ENCODE data around the gene SAP30BP. TPM values are rescaled to one million over a fixed set of nuclear protein-coding genes. Genes with fewer than 3 reads are reported as not detected.

The SAP30BP gene
- total and polyA plus RNA-seq, 2 donors (not counting 3 experiments of a cell fraction or from before 2014, with no cell fraction given), result 116 to 151 TPM

DNA sequence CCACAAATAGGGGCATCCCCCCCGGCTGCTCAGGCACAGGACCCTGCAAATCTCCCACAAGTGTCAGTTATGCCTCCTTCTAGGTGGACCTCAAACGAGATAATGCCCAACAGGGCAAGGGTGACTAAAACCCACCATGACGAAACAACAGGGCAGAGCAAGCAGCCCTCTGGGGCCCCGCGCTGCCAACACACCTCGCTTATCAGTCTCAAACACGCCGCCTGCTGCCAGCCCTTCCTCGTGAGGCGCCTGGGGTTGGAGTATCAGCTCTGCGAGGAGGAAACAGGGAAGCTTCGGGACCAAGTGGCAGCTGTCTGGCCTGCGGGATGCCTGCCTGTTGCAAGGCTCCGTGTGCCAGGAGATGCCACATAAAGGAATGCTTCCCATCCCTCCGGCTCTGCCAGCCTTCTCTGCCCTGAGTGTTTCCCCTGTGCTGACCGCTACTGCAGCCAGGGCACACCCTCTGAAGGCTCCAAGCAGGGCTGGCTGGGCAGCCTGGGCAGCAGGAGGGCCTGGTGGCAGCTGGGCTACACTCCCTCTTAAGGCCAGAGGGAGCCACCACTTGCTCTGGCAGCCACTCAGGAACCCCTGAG lies 31.4 kb upstream of the SAP30BP start:
- BruUV-seq (replicated peaks), result no TSS peak
- H3K27ac ChIP-seq (ENCODE audit: insufficient read depth, low read depth, low read length), result no peak overlapping the region
- H3K4me3 ChIP-seq (replicated peaks in 1 of 3; ENCODE audit: insufficient read depth in 1 of 3, low read depth in 1 of 3, low read length in 3 of 3), result no peak overlapping the region
- intact Hi-C loops (cut with micrococcal nuclease), result no loop called here
- no peaks in the 10 kb centered on the region for H3K27me3 ChIP-seq (ENCODE audit: control insufficient read depth in 2 of 2, insufficient read depth in 2 of 2, low read length in 2 of 2)
- no peaks in the 10 kb centered on the region for H3K36me3 ChIP-seq (ENCODE audit: control insufficient read depth in 2 of 2, extremely low read depth in 1 of 2, insufficient read depth in 2 of 2, low read length in 2 of 2)
- TF ChIP-seq MYC (IDR thresholded peaks at IDR 0.05; ENCODE audit: low read depth, low read length) (no peak), POLR2A (IDR thresholded peaks at IDR 0.05; ENCODE audit: low read depth, low read length) (no peak), FOS (IDR thresholded peaks at IDR 0.05; ENCODE audit: borderline replicate concordance, insufficient read depth, low read length) (no peak), GATA2 (IDR thresholded peaks at IDR 0.05; ENCODE audit: insufficient read depth, insufficient read length, low read depth, low read length) (no peak), EZH2 (IDR thresholded peaks at IDR 0.05; ENCODE audit: borderline replicate concordance, low read depth, low read length, severe bottlenecking) (no peak)
- TF ChIP-seq, protein P1, sequence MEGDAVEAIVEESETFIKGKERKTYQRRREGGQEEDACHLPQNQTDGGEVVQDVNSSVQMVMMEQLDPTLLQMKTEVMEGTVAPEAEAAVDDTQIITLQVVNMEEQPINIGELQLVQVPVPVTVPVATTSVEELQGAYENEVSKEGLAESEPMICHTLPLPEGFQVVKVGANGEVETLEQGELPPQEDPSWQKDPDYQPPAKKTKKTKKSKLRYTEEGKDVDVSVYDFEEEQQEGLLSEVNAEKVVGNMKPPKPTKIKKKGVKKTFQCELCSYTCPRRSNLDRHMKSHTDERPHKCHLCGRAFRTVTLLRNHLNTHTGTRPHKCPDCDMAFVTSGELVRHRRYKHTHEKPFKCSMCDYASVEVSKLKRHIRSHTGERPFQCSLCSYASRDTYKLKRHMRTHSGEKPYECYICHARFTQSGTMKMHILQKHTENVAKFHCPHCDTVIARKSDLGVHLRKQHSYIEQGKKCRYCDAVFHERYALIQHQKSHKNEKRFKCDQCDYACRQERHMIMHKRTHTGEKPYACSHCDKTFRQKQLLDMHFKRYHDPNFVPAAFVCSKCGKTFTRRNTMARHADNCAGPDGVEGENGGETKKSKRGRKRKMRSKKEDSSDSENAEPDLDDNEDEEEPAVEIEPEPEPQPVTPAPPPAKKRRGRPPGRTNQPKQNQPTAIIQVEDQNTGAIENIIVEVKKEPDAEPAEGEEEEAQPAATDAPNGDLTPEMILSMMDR (IDR thresholded peaks at IDR 0.05; ENCODE audit: extremely low read depth in 1 of 2, insufficient read depth in 1 of 2, low read depth in 1 of 2, low read length in 2 of 2), result no peak
- dilution Hi-C loops (cut with MboI; ENCODE audit: extremely low pct_ligation_motif_present, low sequenced_read_pairs), result no loop called here
- no peak overlapping the region for H3K9ac ChIP-seq (replicated peaks; ENCODE audit: extremely low read depth, insufficient read depth, low read length)
- H3K4me2 ChIP-seq (ENCODE audit: insufficient read depth, low read length), result no peak overlapping the region
- no peaks in the 10 kb centered on the region for H3K79me2 ChIP-seq (ENCODE audit: control insufficient read depth, insufficient read depth, low read length)
- H4K20me1 ChIP-seq (replicated peaks; ENCODE audit: control insufficient read depth, extremely low read depth, insufficient read depth, low read length), result no peaks in the 10 kb centered on the region
- POLR2A ChIA-PET, result no interaction called here
- DNase-seq (ENCODE audit: low read depth, low spot score), result no peak
- CTCF ChIA-PET, result interaction anchor here (1.8 to 16.3 kb wide), 4 partner anchors 15 to 112 kb away, joined by 6 to 625 read pairs (median 256); a partner anchor contains a TSS
- peaks cover 12% of the 10 kb centered on the region for H3K4me1 ChIP-seq (ENCODE audit: control insufficient read depth, extremely low read depth, insufficient read depth, low read length)
- no peak for FAIRE-seq
- no peak overlapping the region for H2AFZ ChIP-seq (ENCODE audit: low read depth, low read length)
- H3K9me3 ChIP-seq (replicated peaks; ENCODE audit: control insufficient read depth, insufficient read depth, low read length), result no peaks in the 10 kb centered on the region
- no peaks in the 10 kb centered on the region for H3K9me1 ChIP-seq (replicated peaks; ENCODE audit: control insufficient read depth, extremely low read depth, insufficient read depth, low read length)

All from endothelial cell of umbilical vein (primary cell).